ENCODE measurements around the gene CHRNB4.
"Not testable (repeated sequence)": the region's sequence is repeated elsewhere in the genome, so short reads cannot be mapped to it uniquely, and the experiment has no call there.

The CHRNB4 gene

GRCh38 chr15:78620021-78620526 is 20.9 kb downstream of the CHRNB4 start:
- H3K4me1 ChIP-seq (ENCODE audit: insufficient read depth, low read length), result peaks cover 8% of the 10 kb centered on the region; the same call in 1 of the 2 replicates
- no peaks in the 10 kb centered on the region for H3K9me3 ChIP-seq (ENCODE audit: control insufficient read depth, insufficient read depth, low read length)
- H3K36me3 ChIP-seq (ENCODE audit: insufficient read depth, low read length), result no peaks in the 10 kb centered on the region
- peak overlapping the region; percentile 82 for H3K9ac ChIP-seq (ENCODE audit: low read depth, low read length)

GRCh38 chr15:78619022-78619950 is 21.7 kb downstream of the CHRNB4 start:
- Histone ChIP-seq H3K9ac (ENCODE audit: low read depth, low read length) (peak overlapping the region; percentile 82), H3K9me3 (ENCODE audit: control insufficient read depth, insufficient read depth, low read length) (no peaks in the 10 kb centered on the region), H3K36me3 (ENCODE audit: insufficient read depth, low read length) (no peaks in the 10 kb centered on the region), H3K4me1 (ENCODE audit: insufficient read depth, low read length) (peaks cover 8% of the 10 kb centered on the region; the same call in 1 of the 2 replicates)

GRCh38 chr15:78618490-78618934 is 22.5 kb downstream of the CHRNB4 start:
- H3K36me3 ChIP-seq (ENCODE audit: insufficient read depth, low read length), result no peaks in the 10 kb centered on the region
- H3K4me1 ChIP-seq (ENCODE audit: insufficient read depth, low read length), result peaks cover 8% of the 10 kb centered on the region; the same call in 1 of the 2 replicates
- H3K9ac ChIP-seq (ENCODE audit: low read depth, low read length), result no peak overlapping the region
- H3K9me3 ChIP-seq (ENCODE audit: control insufficient read depth, insufficient read depth, low read length), result no peaks in the 10 kb centered on the region

GRCh38 chr15:78618064-78618463 is 22.9 kb downstream of the CHRNB4 start:
- H3K4me1 ChIP-seq (ENCODE audit: insufficient read depth, low read length), result peaks cover 8% of the 10 kb centered on the region; the same call in 1 of the 2 replicates
- no peaks in the 10 kb centered on the region for H3K36me3 ChIP-seq (ENCODE audit: insufficient read depth, low read length)
- H3K9me3 ChIP-seq (ENCODE audit: control insufficient read depth, insufficient read depth, low read length), result no peaks in the 10 kb centered on the region
- no peak overlapping the region for H3K9ac ChIP-seq (ENCODE audit: low read depth, low read length)

- Histone ChIP-seq H3K36me3 (ENCODE audit: insufficient read depth, low read length) (no peaks in the 10 kb centered on the region), H3K9me3 (ENCODE audit: control insufficient read depth, insufficient read depth, low read length) (no peaks in the 10 kb centered on the region), H3K4me1 (ENCODE audit: insufficient read depth, low read length) (peaks cover 8% of the 10 kb centered on the region; the same call in 1 of the 2 replicates), H3K9ac (ENCODE audit: low read depth, low read length) (no peak overlapping the region)
Measured at GRCh38 chr15:78617516-78617915, 23.5 kb downstream of the CHRNB4 start.

GRCh38 chr15:78617076-78617475 is 23.9 kb downstream of the CHRNB4 start:
- Histone ChIP-seq H3K36me3 (ENCODE audit: insufficient read depth, low read length) (no peaks in the 10 kb centered on the region), H3K9ac (ENCODE audit: low read depth, low read length) (no peak overlapping the region), H3K4me1 (ENCODE audit: insufficient read depth, low read length) (peaks cover 8% of the 10 kb centered on the region; the same call in 1 of the 2 replicates), H3K9me3 (ENCODE audit: control insufficient read depth, insufficient read depth, low read length) (no peaks in the 10 kb centered on the region)

GRCh38 chr15:78616506-78616905 is 24.5 kb downstream of the CHRNB4 start:
- Histone ChIP-seq H3K9ac (ENCODE audit: low read depth, low read length) (no peak overlapping the region), H3K9me3 (ENCODE audit: control insufficient read depth, insufficient read depth, low read length) (no peaks in the 10 kb centered on the region), H3K4me1 (ENCODE audit: insufficient read depth, low read length) (peaks cover 8% of the 10 kb centered on the region; the same call in 1 of the 2 replicates), H3K36me3 (ENCODE audit: insufficient read depth, low read length) (no peaks in the 10 kb centered on the region)

GRCh38 chr15:78615151-78615589 is 25.8 kb downstream of the CHRNB4 start:
- peaks cover 8% of the 10 kb centered on the region; the same call in 1 of the 2 replicates for H3K4me1 ChIP-seq (ENCODE audit: insufficient read depth, low read length)
- no peaks in the 10 kb centered on the region for H3K36me3 ChIP-seq (ENCODE audit: insufficient read depth, low read length)
- no peak overlapping the region for H3K9ac ChIP-seq (ENCODE audit: low read depth, low read length)
- no peaks in the 10 kb centered on the region for H3K9me3 ChIP-seq (ENCODE audit: control insufficient read depth, insufficient read depth, low read length)

- Histone ChIP-seq H3K9ac (ENCODE audit: low read depth, low read length) (no peak overlapping the region), H3K36me3 (ENCODE audit: insufficient read depth, low read length) (no peaks in the 10 kb centered on the region), H3K9me3 (ENCODE audit: control insufficient read depth, insufficient read depth, low read length) (no peaks in the 10 kb centered on the region), H3K4me1 (ENCODE audit: insufficient read depth, low read length) (0 out of 2 replicates have a peak, but pooled peaks cover 3% of the 10 kb centered on the region)
Measured at GRCh38 chr15:78614021-78614420, 27.0 kb downstream of the CHRNB4 start.

- not testable (repeated sequence) for H3K9me3 ChIP-seq (ENCODE audit: control insufficient read depth, insufficient read depth, low read length); H3K36me3 ChIP-seq (ENCODE audit: insufficient read depth, low read length); H3K9ac ChIP-seq (ENCODE audit: low read depth, low read length); H3K4me1 ChIP-seq (ENCODE audit: insufficient read depth, low read length)
Measured at GRCh38 chr15:78609551-78609950, 31.5 kb downstream of the CHRNB4 start.

GRCh38 chr15:78605680-78606079 is 35.3 kb downstream of the CHRNB4 start:
- no peaks in the 10 kb centered on the region for H3K4me1 ChIP-seq (ENCODE audit: insufficient read depth, low read length)
- H3K36me3 ChIP-seq (ENCODE audit: insufficient read depth, low read length), result 0 out of 2 replicates have a peak, but pooled peaks cover 5% of the 10 kb centered on the region
- no peaks in the 10 kb centered on the region; the same call in 1 of the 2 replicates for H3K9me3 ChIP-seq (ENCODE audit: control insufficient read depth, insufficient read depth, low read length)
- H3K9ac ChIP-seq (ENCODE audit: low read depth, low read length), result no peak overlapping the region

- H3K9me3 ChIP-seq (ENCODE audit: control insufficient read depth, insufficient read depth, low read length), result no peaks in the 10 kb centered on the region; the same call in 1 of the 2 replicates
- no peaks in the 10 kb centered on the region for H3K4me1 ChIP-seq (ENCODE audit: insufficient read depth, low read length)
- H3K9ac ChIP-seq (ENCODE audit: low read depth, low read length), result no peak overlapping the region
- 0 out of 2 replicates have a peak, but pooled peaks cover 5% of the 10 kb centered on the region for H3K36me3 ChIP-seq (ENCODE audit: insufficient read depth, low read length)
Measured at GRCh38 chr15:78605201-78605600, 35.8 kb downstream of the CHRNB4 start.

- H3K4me1 ChIP-seq (ENCODE audit: insufficient read depth, low read length), result no peaks in the 10 kb centered on the region
- no peaks in the 10 kb centered on the region; the same call in 1 of the 2 replicates for H3K9me3 ChIP-seq (ENCODE audit: control insufficient read depth, insufficient read depth, low read length)
- 0 out of 2 replicates have a peak, but pooled peaks cover 5% of the 10 kb centered on the region for H3K36me3 ChIP-seq (ENCODE audit: insufficient read depth, low read length)
- no peak overlapping the region for H3K9ac ChIP-seq (ENCODE audit: low read depth, low read length)
Measured at GRCh38 chr15:78604420-78604819, 36.6 kb downstream of the CHRNB4 start.

GRCh38 chr15:78603467-78603866 is 37.5 kb downstream of the CHRNB4 start:
- no peak overlapping the region for H3K9ac ChIP-seq (ENCODE audit: low read depth, low read length)
- 0 out of 2 replicates have a peak, but pooled peaks cover 5% of the 10 kb centered on the region for H3K36me3 ChIP-seq (ENCODE audit: insufficient read depth, low read length)
- H3K4me1 ChIP-seq (ENCODE audit: insufficient read depth, low read length), result no peaks in the 10 kb centered on the region
- no peaks in the 10 kb centered on the region; the same call in 1 of the 2 replicates for H3K9me3 ChIP-seq (ENCODE audit: control insufficient read depth, insufficient read depth, low read length)
